Dermis microvascular lymphatic vessel endothelial cell (primary cell): ENCODE measurements around the gene NPPC. TPM values are rescaled to one million over a fixed set of nuclear protein-coding genes. Genes with fewer than 3 reads are reported as not detected.
"Not testable (repeated sequence)": the region's sequence is repeated elsewhere in the genome, so short reads cannot be mapped to it uniquely, and the experiment has no call there.

Source experiments
- DNase-seq, 2 donors: peaks; one replicate each; pipeline versions ENCODE4 v3.0.0 to v3.0.0-alpha.2; 2010; ENCODE audit warnings: low read depth in 2 of 2
- total RNA-seq: library from RNA; depleted of rRNA; stranded (reverse); fragments of >200 nt; gene quantifications from 2 replicates; pipeline ENCODE4 v1.2.1, GENCODE V29; 2014

The NPPC gene, protein sequence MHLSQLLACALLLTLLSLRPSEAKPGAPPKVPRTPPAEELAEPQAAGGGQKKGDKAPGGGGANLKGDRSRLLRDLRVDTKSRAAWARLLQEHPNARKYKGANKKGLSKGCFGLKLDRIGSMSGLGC
- total RNA-seq, result not detected in 2 replicates

DNA sequence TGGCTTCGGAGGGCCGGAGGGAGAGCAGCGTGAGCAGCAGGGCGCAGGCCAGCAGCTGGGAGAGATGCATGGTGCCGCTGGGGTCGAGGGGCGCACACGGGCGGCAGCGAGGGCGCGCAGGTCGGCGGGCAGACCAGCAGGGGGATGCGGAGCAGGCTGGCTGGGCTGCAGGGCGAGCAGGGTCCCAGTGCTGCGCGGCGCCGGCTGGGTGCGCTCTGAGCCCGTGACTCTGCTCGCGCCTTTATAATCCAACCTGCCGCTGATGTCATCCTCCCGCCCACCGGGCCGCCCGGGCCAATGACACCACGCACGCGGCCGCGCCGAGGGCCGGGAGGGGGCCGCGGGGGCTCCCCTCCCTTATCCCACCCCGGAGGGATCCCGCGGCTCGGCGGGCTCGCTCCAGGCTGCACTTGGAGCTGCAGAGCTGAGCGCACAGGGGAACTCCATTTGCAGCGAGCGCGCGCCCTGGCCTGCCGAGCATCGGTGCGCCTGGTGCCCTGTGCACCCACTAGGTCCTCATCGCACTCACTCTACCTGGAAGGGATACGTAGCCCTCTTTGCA, at the start of gene NPPC:
TSS of gene NPPC (minus strand) at position 217 of the 562 bp plus-strand sequence. CDS start at position 70, 147 bp downstream.
- DNase-seq, result peak; percentile 34 to 72

DNA sequence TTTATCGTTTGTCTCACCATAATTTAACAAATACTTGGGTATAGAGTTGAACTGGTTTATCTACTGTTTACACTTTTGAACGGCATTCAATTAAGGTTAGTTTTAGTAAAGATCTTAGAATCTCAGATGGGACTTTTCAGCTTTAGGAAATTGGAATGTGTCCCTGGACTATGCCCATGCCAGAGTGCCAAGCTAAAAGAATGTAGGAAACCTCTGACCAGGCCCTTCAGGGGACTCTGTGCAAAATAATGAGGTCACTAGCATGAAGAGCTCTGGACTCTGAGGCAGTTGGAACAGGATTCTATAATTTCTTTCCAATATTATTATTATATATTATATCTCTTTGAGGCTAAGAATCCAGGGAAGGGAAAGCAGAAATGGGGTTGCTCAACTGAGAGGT, 48.8 kb upstream of the NPPC start:
- no peak for DNase-seq

DNA sequence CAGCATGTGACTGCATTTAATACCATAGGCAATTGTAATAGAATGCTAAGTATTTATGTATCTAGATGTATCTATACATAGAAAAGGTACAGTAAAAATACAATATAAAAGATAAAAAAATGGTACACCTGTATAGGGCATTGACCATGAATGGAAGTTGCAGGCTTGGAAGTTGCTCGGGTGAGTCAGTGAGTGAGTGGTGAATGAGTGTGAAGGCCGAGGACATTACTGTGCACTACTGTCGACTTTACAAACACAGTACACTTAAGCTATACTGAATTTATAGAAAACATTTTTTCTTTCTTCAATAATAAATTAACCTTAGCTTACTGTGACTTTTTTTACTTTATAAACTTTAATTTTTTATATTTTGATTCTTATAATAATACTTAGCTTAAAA, 44.3 kb upstream of the NPPC start:
- no peak for DNase-seq

DNA sequence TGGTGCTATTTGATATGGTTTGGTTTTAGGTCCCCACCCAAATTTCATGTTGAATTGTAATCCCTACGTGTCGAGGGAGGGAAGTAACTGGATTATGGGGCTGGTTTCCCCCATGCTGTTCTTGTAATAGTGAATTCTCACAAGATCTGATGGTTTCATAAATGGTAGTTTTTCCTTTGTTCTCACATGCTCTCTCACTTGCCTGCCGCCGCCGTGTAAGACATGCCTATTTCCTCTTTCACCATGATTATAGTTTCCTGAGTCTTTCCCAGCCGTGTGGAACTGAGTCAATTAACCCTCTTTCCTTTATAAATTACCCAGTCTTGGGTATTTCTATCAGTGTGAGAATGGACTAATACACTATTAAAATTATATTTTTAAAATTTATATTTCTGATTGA, 42.6 kb upstream of the NPPC start:
- no peak for DNase-seq

DNA sequence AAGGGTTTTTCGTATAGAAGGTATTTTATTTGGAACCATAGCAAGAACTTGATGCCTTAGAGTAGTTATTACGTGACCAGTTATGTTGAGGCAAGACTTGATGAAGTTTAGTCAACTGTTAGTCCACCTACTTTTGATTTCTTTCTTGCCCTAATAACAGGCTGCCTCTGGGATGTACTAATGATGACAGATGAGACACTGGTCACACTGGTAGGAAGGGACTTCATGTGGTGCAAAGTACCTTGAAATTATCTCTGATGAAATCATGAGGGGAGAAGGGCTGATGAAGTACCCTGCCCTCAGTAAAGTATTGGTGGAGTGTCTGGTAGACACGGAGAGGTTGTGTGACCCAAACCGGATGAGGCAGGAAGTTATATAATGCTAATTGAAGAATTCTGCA, 40.7 kb upstream of the NPPC start:
- no peak for DNase-seq

DNA sequence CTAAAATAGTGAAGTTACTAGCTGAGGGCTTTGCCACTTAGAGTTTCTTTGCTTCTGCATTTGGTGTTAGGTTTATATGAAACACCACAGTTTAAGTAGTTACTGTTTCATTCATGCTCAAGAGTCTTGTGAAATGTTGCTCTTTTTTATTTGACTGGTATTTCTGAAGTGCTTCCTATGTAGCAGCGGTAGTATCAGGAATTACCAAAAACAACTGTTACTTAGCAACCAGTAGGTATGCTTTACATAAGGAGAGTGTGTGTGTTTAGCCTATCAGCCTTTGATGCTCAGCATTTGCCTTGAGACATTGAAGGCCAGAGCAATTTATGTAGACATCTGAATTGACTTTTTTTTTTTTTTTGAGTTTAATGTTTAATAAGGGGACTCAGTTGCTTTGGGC, 38.9 kb upstream of the NPPC start:
- no peak for DNase-seq

DNA sequence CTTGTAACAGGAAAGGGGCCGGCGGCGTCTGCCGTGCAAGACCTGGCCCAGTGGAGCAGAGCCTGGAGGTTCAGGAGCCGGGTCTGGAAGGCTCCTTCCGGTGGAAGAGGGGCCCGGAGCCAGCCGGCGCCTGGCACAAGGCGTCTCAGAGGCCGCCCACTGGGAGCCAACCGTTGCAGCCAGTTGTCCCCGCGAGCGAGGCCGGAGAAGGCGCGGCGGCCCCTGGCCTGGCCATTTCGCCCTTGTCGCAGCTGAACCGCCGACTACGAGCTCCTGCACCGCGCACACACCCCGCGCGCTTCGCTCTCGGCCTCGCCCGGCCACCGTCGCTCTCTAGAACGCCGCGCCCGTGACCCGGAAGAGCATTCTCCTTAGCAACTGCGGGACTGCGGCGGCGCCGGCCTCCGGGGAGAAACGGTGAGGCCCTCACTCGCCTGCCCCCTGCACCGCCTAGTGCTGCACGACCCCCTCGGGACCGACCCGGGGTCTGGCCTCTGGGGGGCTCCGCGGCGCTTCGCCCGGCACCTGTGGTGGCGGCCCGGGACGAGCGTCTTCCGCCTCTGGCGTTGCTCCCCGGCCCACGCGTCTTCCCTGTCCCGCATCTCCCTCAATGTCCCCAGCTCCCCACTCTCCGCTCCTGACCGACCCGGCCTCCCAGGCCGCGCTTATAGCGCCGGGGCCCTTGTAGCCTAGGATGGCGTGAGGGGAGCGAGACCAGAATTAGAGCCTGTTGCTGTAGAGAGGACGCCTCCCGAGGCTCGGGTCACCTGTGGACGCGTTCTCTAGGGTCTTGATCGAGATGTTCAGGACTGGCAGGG, 35.4 kb upstream of the NPPC start, which contains the start of gene DIS3L2:
TSS of gene DIS3L2 (plus strand) at position 365 of the 818 bp plus-strand sequence. CDS start 53,215 bp downstream, outside the sequence.
- DNase-seq, result peak; percentile 54 to 82

DNA sequence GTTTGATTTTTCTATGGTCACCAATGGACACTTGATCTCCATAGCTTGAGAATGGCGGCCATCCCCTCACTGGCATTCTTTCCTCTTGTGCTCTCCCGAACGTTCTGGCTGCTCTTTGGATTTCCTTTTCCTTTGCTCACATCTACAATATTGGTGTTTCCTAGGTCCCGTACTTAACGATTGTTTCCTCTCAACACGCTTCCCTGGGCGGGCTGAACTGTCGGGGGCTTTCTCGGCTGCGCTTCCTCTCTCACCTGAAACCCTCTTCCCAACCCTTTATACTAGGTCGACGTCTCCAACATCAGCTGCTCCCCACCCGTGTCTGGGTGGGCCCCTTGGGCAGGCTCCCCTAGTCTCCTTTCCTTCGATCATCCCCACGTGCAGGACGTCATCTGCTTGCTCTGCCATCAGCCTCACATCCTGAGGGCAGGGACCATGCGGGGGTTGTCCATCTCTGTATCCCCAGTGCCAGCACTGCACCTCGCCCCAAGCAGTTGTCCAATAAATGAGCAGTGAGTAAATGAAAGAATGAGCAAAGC, 34.7 kb upstream of the NPPC start:
- no peak for DNase-seq

DNA sequence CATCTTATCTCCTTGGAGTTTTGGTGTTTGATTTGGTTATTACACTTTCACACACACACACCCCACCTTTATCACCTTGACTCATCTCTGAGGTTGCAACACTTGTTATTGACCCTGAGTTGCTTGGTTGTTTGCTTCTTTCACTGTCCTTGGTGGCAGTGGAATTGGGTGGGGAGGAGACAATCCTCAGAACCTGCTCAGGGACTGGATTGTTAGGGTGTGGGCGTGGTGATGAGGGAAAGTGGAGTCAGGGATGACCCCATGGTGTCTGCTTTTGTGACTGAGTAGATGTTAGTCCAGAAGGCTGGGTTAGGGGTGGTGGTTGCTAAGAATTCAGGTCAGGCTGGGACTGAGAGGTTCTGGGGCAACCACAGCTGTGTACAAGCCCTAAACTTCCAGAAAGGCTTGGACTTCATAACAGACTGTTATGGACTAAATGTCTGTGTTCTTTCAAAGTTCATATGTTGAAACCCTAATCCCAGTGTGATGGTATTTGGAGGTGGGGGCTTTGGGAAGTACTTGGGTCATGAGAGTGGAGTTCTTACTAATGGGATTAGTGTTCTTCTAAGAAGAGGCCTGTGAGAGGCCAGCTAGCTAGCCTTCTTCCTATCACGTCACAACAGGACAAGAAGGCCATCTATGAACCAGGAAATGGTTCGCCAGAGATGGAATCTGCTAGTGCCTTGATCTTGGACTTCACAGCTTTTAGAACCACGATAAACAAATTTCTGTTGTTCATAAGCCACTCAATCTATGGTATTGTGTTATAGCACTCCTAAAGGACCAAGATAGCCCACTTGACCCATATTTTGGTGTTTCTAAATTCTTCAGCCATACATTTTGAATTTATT, 31.9 kb upstream of the NPPC start:
- no peak for DNase-seq

DNA sequence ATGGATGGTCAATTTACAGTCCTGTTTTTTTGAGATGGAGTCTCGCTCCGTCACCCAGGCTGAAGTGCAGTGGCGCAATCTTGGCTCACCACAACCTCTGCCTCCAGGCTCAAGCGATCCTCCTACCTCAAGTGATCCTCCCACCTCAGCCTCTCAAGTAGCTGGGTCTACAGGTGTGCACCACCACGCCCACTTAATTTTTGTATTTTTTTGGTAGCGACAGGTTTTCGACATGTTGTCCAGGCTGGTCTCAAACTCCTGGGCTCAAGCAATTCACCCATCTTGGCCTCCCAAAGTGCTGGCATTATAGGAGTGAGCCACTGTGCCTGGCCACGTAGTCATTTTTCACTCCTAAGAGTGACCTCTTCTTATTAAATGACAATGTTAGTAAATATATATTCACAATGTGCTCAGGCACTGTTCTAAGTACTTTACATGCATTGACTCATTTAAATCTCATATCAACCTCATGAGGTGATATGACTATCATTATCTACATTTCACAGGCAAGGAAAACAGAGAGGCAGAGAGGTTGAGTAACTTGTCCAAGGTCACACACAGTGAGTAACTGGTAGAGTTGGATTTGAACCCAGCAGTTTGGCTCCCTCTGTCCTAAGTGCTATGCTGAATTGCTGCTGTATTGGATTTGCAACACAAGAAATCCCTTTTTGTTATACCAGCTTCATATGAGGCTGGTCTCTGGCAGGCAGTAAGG, 29.7 kb upstream of the NPPC start:
- DNase-seq, result no peak

DNA sequence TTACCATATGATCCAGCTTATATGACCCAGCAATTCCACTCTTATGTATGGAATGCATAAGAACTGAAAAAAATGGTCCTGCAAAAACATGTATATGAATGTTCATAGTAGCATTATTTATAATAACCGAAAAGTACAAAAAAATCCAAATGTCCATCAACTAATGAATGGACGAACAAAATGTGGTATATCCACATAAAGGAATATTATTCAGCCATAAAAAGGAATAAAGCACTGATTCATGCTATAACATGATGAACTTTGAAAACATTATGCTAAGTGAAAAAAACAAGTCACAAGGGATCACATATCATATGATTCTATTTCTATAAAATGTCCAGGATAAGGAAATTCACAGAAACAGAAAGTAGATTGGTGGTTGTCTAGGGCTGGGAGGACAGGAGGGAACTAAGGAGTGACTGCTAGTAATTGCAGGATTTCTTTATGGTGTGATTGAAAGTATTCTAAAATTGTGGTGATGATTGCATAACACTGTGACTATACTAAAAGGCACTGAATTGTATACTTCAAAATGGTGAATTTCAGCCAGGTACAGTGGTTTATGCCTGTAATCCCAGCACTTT, 25.3 kb upstream of the NPPC start:
- DNase-seq, result no peak

DNA sequence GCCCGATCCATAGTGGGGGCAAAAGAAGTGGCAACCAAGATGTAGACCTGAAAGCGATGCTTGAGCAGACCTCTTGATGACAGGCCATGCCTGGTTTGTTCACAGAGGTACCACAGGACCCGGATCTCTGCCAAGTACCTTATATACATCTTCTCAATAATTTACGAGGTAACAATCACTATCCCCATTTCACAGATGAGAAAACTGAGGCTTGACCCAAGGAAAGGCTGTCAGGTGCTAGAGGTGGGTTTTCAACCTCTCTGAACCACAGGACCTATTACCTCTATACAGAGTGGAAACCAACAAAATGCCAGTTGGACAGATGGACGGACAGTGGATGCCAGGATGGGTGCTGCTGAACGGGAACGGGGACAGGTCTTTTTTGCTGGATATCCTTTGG, 21.5 kb upstream of the NPPC start:
- DNase-seq, result no peak

DNA sequence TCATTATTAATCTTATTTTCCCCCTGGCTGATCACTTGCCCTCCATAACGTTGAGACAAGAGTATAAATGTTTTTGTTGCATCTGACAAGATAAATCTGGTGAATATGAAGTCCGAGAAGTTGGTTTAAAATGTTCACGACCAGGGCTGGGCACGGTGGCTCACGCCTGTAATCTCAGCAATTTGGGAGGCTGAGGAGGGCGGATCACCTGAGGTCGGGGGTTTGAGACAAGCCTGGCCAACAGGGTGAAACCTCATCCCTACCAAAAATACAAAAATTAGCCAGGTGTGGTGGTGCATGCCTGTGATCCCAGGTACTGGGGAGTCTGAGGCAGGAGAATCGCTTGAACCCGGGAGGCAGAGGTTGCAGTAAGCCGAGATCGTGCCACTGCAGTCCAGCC, 20.9 kb upstream of the NPPC start:
- not testable (repeated sequence) for DNase-seq

DNA sequence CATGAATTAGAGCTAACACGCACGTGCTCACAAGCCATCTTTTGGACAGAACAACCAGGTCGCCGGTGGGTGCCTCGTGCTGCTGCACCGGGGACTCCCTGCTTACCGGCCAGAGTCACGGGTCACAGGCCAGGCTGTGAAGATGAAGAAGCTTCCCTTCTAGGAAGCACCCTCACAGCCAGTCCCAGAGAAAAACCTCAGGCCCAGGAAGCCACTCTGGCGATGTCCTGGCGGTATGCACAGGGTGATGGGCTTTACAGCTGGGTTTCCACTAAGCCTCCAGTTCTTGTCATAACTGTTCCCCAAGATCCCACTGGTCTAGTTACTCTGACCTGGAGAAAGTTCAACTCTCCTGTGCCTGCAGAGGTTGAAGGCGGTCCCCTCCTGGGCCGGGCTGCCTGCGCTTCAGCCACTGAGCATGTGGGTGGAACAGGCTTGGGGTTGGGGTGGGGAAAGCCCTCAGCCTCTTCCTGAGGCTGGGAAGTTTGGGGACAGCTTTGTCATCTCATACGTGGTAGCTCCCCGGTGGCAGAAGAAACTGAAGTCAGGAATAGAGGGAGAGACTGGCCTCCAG, 20.1 kb upstream of the NPPC start:
- DNase-seq, result no peak

DNA sequence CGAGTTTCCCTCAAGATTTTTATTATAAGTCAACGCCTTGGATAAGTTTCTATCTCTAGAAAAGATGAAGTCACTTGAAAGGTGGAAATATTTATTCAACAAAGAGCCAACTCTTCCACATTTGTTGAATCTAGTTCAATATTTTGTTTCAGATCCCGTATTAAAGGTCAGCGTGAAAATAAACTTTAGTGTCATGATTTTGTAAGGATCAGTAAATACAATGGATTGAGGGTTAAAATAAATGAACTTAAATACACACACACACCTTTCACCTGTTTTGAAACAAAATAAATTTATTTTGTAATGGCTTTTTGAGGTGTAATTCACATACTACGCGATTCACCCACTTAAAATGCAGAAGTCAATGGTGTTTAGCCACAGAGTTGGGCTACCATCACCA, 16.0 kb upstream of the NPPC start:
- no peak for DNase-seq

DNA sequence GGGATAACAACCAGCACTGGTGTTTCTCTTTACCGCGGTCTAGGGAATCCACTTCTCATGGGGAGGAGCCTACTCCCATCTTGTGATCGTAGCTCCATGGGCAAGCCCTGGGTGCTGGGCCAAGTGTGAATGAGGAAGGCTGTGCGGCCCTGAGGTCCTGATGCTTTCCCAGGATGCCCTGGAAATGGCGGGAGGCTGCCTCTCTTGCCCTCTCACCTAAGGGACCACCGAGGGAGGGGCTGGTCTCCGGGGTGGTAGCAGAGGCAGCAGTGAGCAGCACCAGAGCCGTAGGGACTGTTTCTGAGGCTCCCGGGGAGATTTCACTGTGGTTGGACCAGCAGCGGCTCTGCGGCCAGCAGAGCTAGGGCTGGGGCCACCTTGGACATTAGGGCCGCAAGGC, 15.5 kb upstream of the NPPC start:
- DNase-seq, result no peak

DNA sequence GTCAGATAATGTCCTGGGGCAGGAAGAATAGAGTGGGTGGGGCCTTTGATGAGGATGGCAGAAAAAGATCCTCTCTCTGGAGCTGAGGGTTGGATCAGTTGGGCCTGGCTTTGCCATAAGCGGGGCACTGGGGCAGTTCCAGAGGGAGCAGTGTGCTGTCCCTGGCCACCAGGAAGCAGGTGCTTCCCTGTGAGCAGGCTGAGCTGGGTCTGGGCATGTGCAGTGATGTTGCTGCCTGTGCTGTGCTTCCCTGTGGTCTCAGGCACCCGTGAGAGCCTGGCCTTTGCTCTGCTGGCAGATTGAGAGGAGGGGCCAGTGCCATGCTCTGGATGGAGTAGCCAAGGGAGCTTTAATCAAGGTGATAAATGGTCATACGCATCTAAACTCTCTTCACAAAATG, 14.6 kb upstream of the NPPC start:
- peak; percentile 80 to 83 for DNase-seq

DNA sequence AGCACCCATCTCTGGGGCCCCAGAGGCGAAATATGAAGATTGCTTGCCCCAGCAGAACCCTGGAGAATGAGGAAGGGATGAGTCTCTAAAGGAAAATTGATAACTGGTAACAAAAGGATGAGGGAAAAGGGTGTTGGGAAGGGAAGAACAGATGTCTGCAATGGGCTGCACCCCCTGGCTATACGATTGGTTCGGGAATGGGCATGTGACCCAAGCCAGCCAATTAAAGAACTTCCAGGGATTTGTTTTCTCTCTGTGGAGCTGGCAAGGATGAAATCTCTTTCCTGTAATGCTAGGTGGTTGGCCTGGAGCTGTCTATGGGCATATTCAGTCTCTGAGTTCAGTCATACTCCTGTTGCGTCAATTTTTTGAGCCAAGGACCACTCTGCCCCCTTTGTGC, 12.8 kb upstream of the NPPC start:
- DNase-seq, result no peak

DNA sequence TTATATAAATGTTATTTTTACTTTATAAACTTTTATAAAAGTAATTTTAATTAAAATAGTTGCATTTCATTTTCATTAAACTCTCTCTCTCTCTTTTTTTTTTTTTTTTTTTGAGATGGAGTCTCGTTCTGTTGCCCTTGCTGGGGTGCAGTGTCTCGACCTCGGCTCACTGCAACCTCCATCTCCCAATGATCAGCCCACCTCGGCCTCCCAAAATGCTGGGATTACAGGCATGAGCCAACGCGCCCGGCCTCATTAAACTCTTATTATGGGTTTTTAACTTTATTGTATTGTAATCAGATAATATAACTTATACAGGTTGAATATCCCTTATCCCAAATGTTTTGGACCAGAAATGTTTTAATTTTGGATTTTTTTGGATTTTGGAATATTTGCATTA, 10.9 kb upstream of the NPPC start:
- no peak for DNase-seq

DNA sequence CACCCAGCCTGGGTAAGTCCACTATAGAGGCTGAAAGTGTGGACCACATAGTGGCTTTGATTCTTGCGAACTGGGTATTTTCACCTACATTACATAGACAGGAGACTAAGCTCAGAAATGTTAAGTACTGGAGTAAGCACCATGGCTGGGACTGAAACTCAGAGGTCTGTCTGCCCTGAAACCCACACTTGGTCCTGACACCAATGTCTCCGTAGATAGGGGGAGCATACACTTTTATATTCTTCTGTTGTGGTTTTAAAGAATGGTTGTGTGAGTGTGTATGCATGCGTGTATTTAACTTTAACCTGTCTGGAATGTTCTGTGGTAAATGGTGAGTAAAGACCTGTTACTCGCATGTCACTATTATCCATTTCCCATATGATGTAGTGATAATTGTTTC, 10.3 kb upstream of the NPPC start:
- no peak for DNase-seq
